Esophagus muscularis mucosa (tissue), 4 donors: Measurements from ENCODE around the gene MYOM3. TPM values are rescaled to one million over a fixed set of nuclear protein-coding genes. Genes with fewer than 3 reads are reported as not detected.

Experiments used
- DNase-seq: peaks from one replicate; pipeline ENCODE4 v3.0.0-alpha.2; 2017; ENCODE audit errors: extremely low spot score
- H3K27ac ChIP-seq, 4 donors: fragments of 200-600 bp; sonication (generic); replicated peaks in 1 of 4; 1 replicate in 3 of 4; 2 replicates in 1 of 4; pipeline ENCODE4 v1.5.1; 2016 to 2019; ENCODE audit warnings: mild to moderate bottlenecking in 1 of 4
- H3K27me3 ChIP-seq, 4 donors: fragments of 200-600 bp; sonication (generic); one replicate each; pipeline versions ENCODE4 v1.5.1 to v1.6.0; 2016 to 2019
- H3K36me3 ChIP-seq, 4 donors: fragments of 200-600 bp; sonication (generic); one replicate each; pipeline ENCODE4 v1.5.1; 2016 to 2019
- H3K4me1 ChIP-seq, 4 donors: fragments of 200-600 bp; sonication (generic); one replicate each; pipeline ENCODE4 v1.5.1; 2016 to 2019
- H3K4me3 ChIP-seq, 4 donors: fragments of 200-600 bp; sonication (generic); 1 replicate in 2 of 4; 2 replicates in 2 of 4; pipeline ENCODE4 v1.5.1; 2016 to 2019; ENCODE audit warnings: mild to moderate bottlenecking in 4 of 4, moderate library complexity in 1 of 4
- H3K9me3 ChIP-seq, 4 donors: fragments of 200-600 bp; sonication (generic); 1 replicate in 3 of 4; 2 replicates in 1 of 4; pipeline ENCODE4 v1.5.1; 2016 to 2019
- EP300 ChIP-seq: sonication (generic); formaldehyde crosslinking; IDR thresholded peaks from one replicate; pipeline ENCODE4 v1.6.1; 2017; ENCODE audit warnings: antibody characterized with exemption
- POLR2A ChIP-seq: fragments of 450-650 bp; IDR thresholded peaks from one replicate; pipeline ENCODE4 v1.6.1; 2017; ENCODE audit warnings: antibody characterized with exemption, moderate library complexity, mild to moderate bottlenecking, low read depth
- POLR2AphosphoS5 ChIP-seq, 2 donors: sonication (generic); formaldehyde crosslinking; IDR thresholded peaks; one replicate each; pipeline ENCODE4 v1.6.1; 2017; ENCODE audit warnings: antibody characterized with exemption in 2 of 2
- WGBS: methylation state at CpG from one replicate; pipeline ENCODE4 v1.1.5; 2018; 5-methylcytosine and 5-hydroxymethylcytosine counted together
- intact Hi-C: fragments of 100-400 bp; cut with DNase I; formaldehyde crosslinking; loops from one replicate; pipeline ENCODE4 v1.15.1; 2023
- total RNA-seq, 4 donors: library from RNA; depleted of rRNA; stranded (reverse); fragments of >200 nt; gene quantifications; one replicate each; pipeline versions ENCODE4 v1.1.0 to v1.2.1, GENCODE V29; 2016
- TF ChIP-seq, protein P1 (sequence below), 3 experiments: fragments of 200-600 bp in 2 of 3; fragments of 450-650 bp in 1 of 3; sonication (generic) in 2 of 3; IDR thresholded peaks; one replicate each; pipeline ENCODE4 v1.5.1; 2017 to 2019; ENCODE audit warnings: antibody characterized with exemption in 3 of 3, mild to moderate bottlenecking in 2 of 3, moderate library complexity in 1 of 3

MYOM3 gene
- 1 to 10 TPM in 2 of 4 donors, under 1 TPM in 2; 0.17 to 2.5 (median 1.4) TPM for total RNA-seq

- 28% methylated on average over 18 of the region's 27 CpGs for whole genome bisulfite sequencing
- Histone ChIP-seq H3K9me3 (no peaks in the 10 kb centered on the region), H3K4me3 (peak within 1 kb of the TSS; percentile 34 to 50 (median 44)), H3K27ac (peak within 1 kb of the TSS; percentile 38 to 63 (median 55)), H3K4me1 (peaks cover 19 to 47% (median 34%) of the 10 kb centered on the region in 4 donors), H3K36me3 (peaks cover 0 to 11% (median 0%) of the 10 kb centered on the region in 4 donors), H3K27me3 (no peaks in the 10 kb centered on the region)
- intact Hi-C loops = no loop called here
- no peak for DNase-seq
- TF ChIP-seq POLR2AphosphoS5 (IDR thresholded peaks at IDR 0.05) (peak in 1 of 2 donors; percentile 44), EP300 (no peak)
- TF ChIP-seq, protein P1, sequence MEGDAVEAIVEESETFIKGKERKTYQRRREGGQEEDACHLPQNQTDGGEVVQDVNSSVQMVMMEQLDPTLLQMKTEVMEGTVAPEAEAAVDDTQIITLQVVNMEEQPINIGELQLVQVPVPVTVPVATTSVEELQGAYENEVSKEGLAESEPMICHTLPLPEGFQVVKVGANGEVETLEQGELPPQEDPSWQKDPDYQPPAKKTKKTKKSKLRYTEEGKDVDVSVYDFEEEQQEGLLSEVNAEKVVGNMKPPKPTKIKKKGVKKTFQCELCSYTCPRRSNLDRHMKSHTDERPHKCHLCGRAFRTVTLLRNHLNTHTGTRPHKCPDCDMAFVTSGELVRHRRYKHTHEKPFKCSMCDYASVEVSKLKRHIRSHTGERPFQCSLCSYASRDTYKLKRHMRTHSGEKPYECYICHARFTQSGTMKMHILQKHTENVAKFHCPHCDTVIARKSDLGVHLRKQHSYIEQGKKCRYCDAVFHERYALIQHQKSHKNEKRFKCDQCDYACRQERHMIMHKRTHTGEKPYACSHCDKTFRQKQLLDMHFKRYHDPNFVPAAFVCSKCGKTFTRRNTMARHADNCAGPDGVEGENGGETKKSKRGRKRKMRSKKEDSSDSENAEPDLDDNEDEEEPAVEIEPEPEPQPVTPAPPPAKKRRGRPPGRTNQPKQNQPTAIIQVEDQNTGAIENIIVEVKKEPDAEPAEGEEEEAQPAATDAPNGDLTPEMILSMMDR (IDR thresholded peaks at IDR 0.05) = peak; percentile 67 to 86 (median 75)
These were observed at the start of gene MYOM3 for GRCh38 chr1:24111996-24112779. Gene MYOM3, minus strand, starts transcription at chr1:24112135. Its CDS starts 3,499 bp downstream, at chr1:24108636.

DNA sequence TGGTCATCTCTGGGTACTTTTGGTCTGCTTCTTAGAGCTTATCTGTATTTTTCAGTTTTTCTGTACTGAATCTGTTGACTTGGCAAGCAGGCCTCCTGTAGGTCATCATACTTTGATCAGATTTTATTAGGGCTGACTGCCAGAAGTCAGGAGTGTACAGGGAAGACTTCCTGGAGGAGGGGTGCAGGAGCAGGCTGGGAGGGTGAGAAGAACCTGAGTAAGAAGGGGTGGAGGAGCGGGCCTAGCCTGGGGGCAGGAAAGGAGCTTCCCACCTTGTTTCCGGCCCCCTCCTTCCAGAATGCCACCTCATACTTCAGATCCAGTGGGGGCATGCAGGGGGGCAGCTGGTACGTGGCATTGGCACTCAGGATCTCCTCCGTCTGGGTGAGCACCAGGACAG lies 49.3 kb upstream of the MYOM3 start:
- no peaks in the 10 kb centered on the region for H3K9me3 ChIP-seq
- H3K27me3 ChIP-seq = peaks cover 0 to 5% (median 0%) of the 10 kb centered on the region in 4 donors
- no peaks in the 10 kb centered on the region for H3K4me1 ChIP-seq
- H3K27ac ChIP-seq = no peak overlapping the region
- intact Hi-C loops = no loop called here
- no peak overlapping the region for H3K4me3 ChIP-seq
- WGBS = 91% methylated on average over 4 of the region's 4 CpGs
- DNase-seq = no peak
- H3K36me3 ChIP-seq = peaks cover 0 to 15% (median 0%) of the 10 kb centered on the region in 4 donors
- TF ChIP-seq POLR2AphosphoS5 (IDR thresholded peaks at IDR 0.05) (no peak), EP300 (no peak), POLR2A (no peak)
- TF ChIP-seq, protein P1 (IDR thresholded peaks at IDR 0.05) = no peak

DNA sequence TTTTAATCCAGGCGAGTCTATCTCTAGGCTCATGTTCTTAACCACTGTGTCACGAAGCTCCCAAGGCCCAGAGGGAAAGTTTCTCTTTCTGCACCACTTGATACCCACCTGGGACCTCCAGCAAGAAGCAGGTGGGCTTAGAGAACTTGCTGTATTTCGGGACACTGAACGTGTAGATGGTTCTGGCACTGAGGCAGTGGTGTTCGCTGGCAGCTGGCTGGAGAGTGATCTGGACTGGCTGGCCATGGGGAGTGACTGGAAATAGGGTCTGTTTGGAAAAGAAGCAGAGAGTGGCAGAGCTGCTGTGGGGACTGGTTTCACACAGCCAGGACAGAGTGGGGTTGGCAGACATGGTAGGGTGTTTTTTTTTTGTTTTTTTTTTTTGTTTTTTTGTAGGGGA lies 47.4 kb upstream of the MYOM3 start:
- H3K9me3 ChIP-seq = no peaks in the 10 kb centered on the region
- no peak overlapping the region for H3K4me3 ChIP-seq
- H3K36me3 ChIP-seq = peaks cover 0 to 15% (median 0%) of the 10 kb centered on the region in 4 donors
- no peak for DNase-seq
- H3K4me1 ChIP-seq = no peaks in the 10 kb centered on the region
- TF ChIP-seq POLR2A = no peak
- TF ChIP-seq, protein P1 (IDR thresholded peaks at IDR 0.05) = no peak
- no peak for TF ChIP-seq POLR2AphosphoS5 (IDR thresholded peaks at IDR 0.05)
- TF ChIP-seq EP300 = no peak
- H3K27ac ChIP-seq = no peak overlapping the region
- peaks cover 0 to 5% (median 0%) of the 10 kb centered on the region in 4 donors for H3K27me3 ChIP-seq
- intact Hi-C loops = no loop called here
- 86% methylated on average over 5 of the region's 5 CpGs for WGBS

DNA sequence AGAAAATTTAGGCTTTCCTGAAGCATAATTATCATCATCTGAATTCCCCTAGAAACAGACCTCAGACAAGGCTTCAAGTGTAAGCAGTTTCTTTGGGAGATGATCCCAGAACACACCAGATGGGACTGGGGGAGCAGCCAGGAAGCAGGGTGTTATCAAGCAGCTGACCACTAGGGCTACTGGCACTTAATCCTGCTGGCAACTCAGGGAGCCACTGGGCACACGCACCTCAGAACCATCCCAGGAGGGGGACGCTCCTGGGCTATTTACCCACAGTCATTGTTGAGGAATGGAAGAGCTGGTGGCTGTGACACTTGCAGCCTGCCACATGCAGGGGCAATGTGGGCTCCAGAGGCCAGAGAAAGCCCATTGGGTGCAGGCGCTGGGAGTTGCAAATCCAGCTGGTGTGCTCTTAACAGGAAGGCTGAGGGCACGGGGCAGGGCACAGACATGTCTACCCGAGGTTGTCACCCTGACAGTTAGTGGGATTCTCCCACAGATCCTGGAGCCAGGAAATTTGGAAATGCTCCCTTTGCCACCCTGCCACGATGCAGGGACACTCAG lies 46.1 kb upstream of the MYOM3 start:
- TF ChIP-seq, protein P1 (IDR thresholded peaks at IDR 0.05) = no peak
- TF ChIP-seq EP300 = no peak
- no peak for TF ChIP-seq POLR2A
- no peak for TF ChIP-seq POLR2AphosphoS5 (IDR thresholded peaks at IDR 0.05)
- H3K4me1 ChIP-seq = no peaks in the 10 kb centered on the region
- no peak overlapping the region for H3K4me3 ChIP-seq
- no peaks in the 10 kb centered on the region for H3K9me3 ChIP-seq
- 75% methylated on average over 3 of the region's 6 CpGs for WGBS
- intact Hi-C loops = no loop called here
- peaks cover 0 to 9% (median 0%) of the 10 kb centered on the region in 4 donors for H3K27me3 ChIP-seq
- H3K27ac ChIP-seq = no peak overlapping the region
- no peak for DNase-seq
- H3K36me3 ChIP-seq = peaks cover 0 to 15% (median 0%) of the 10 kb centered on the region in 4 donors
